Aorta (tissue), 5 donors: Measurements from ENCODE around the gene DIDO1. TPM values are rescaled to one million over a fixed set of nuclear protein-coding genes. Genes with fewer than 3 reads are reported as not detected.
"Not testable (repeated sequence)": the region's sequence is repeated elsewhere in the genome, so short reads cannot be mapped to it uniquely, and the experiment has no call there.

Experiments used
- ATAC-seq: fragments of 200-7000 bp; cut with Tn5 transposase; one replicate; pipeline ENCODE4 v1.9.1; 2022; ENCODE audit warnings: moderate library complexity; ENCODE audit not compliant: low FRiP score
- DNase-seq, 2 donors: peaks; one replicate each; pipeline ENCODE4 v3.0.0-alpha.2; 2020
- H3K27ac ChIP-seq, 2 donors: one replicate each; pipeline ENCODE4 v1.5.1; 2013; ENCODE audit warnings: low read length in 2 of 2, mild to moderate bottlenecking in 2 of 2, moderate library complexity in 2 of 2, control low read depth in 1 of 2, inconsistent platforms in 1 of 2, low read depth in 1 of 2
- H3K27me3 ChIP-seq, 2 donors: one replicate each; pipeline ENCODE4 v1.6.1; 2013; ENCODE audit warnings: control low read depth in 1 of 2, low read length in 1 of 2, mild to moderate bottlenecking in 1 of 2, moderate library complexity in 1 of 2; ENCODE audit not compliant: insufficient read depth in 2 of 2, control insufficient read depth in 1 of 2
- H3K36me3 ChIP-seq, 2 donors: one replicate each; pipeline ENCODE4 v1.6.1; 2013; ENCODE audit warnings: control low read depth in 1 of 2, low read length in 1 of 2, mild to moderate bottlenecking in 1 of 2; ENCODE audit not compliant: insufficient read depth in 2 of 2, control insufficient read depth in 1 of 2
- H3K4me1 ChIP-seq, 2 donors: one replicate each; pipeline ENCODE4 v1.6.1; 2013; ENCODE audit warnings: low read length in 2 of 2, control low read depth in 1 of 2, mild to moderate bottlenecking in 1 of 2, moderate library complexity in 1 of 2; ENCODE audit not compliant: insufficient read depth in 2 of 2, control insufficient read depth in 1 of 2
- H3K4me3 ChIP-seq, 2 donors: one replicate each; pipeline ENCODE4 v1.5.1; 2013; ENCODE audit warnings: low read length in 2 of 2, control low read depth in 1 of 2, mild to moderate bottlenecking in 1 of 2
- H3K9me3 ChIP-seq: one replicate; pipeline ENCODE4 v1.6.1; 2013; ENCODE audit warnings: mild to moderate bottlenecking, low read length; ENCODE audit not compliant: control insufficient read depth
- WGBS, 2 donors: extraction: QIAGEN DNeasy Blood & Tissue Kit; methylation state at CpG; one replicate each; pipeline ENCODE4 v1.1.7; 2013; 5-methylcytosine and 5-hydroxymethylcytosine counted together
- intact Hi-C, 2 donors: fragments of 100-400 bp; cut with DNase I; formaldehyde crosslinking; loops; one replicate each; pipeline versions ENCODE4 v1.14.2 to v1.15.0; 2022
- polyA plus RNA-seq, 2 donors: library from polyadenylated mRNA; stranded (reverse); fragments of 200-250 nt; gene quantifications; one replicate each; pipeline ENCODE4 v1.2.3, GENCODE V29; 2013
- total RNA-seq, 2 donors: library from RNA; stranded (reverse); fragmentation: NEBNext Ultra II Directional; extraction: Animal tissue kit (Norgen Biotek cat#: 25700); gene quantifications; one replicate each; pipeline ENCODE4 v1.2.1, GENCODE V29; 2021
- donor health status: healthy with polysubstance abuse.
- donor health status: Bipolar disorder and iron deficiency.
- donor health status: DM: no; HTN: no; CAD: no.
- donor health status: DM: no; HTN: no; CAD: no.
- donor health status: DM: yes; HTN: yes; CAD: no.

The DIDO1 gene
- total and polyA plus RNA-seq, 4 donors = 8.1 to 64.2 (median 43.0) TPM

GRCh38 chr20:62873681-62874031 lies 52.6 kb downstream of the DIDO1 start:
- H3K4me3 ChIP-seq, H3K4me1 ChIP-seq, H3K9me3 ChIP-seq, ATAC-seq, H3K27me3 ChIP-seq, H3K36me3 ChIP-seq, H3K27ac ChIP-seq: not testable (repeated sequence)
- WGBS, 2 donors = 6 to 8% methylated on average over 14 to 15 of the region's 15 CpGs
- intact Hi-C loops = loop anchor here (2.0 to 5.0 kb wide), 2 partner anchors 134 to 135 kb away; partner anchors contain the start of gene BHLHE23 (in 1 of the 2)
- peak; percentile 79 to 92 for DNase-seq

GRCh38 chr20:62873280-62873679 lies 53.0 kb downstream of the DIDO1 start:
- no peaks in the 10 kb centered on the region for H3K36me3 ChIP-seq
- intact Hi-C loops = loop anchor here (2.0 to 5.0 kb wide), 2 partner anchors 134 to 136 kb away; partner anchors contain the start of gene BHLHE23 (in 1 of the 2)
- H3K9me3 ChIP-seq = peaks cover 1% of the 10 kb centered on the region
- no peaks in the 10 kb centered on the region for H3K27me3 ChIP-seq
- no peak overlapping the region for H3K4me3 ChIP-seq
- H3K27ac ChIP-seq = no peak overlapping the region
- no peaks in the 10 kb centered on the region for H3K4me1 ChIP-seq
- DNase-seq (peak in 1 of 2 donors; percentile 20), ATAC-seq (no peak)
- 76 to 84% methylated on average over 7 of the region's 7 CpGs for WGBS, 2 donors

- WGBS, 2 donors = 90 to 92% methylated on average over 6 of the region's 6 CpGs
- H3K4me3 ChIP-seq = no peak overlapping the region
- H3K9me3 ChIP-seq = peaks cover 1% of the 10 kb centered on the region
- H3K4me1 ChIP-seq = no peaks in the 10 kb centered on the region
- no peaks in the 10 kb centered on the region for H3K27me3 ChIP-seq
- H3K27ac ChIP-seq = no peak overlapping the region
- DNase-seq (peak in 1 of 2 donors; percentile 51), ATAC-seq (no peak)
- H3K36me3 ChIP-seq = no peaks in the 10 kb centered on the region
- intact Hi-C loops = loop anchor here (2.0 to 5.0 kb wide), 2 partner anchors 134 to 136 kb away; partner anchors contain the start of gene BHLHE23 (in 1 of the 2)
Measured at GRCh38 chr20:62872862-62873261, 53.4 kb downstream of the DIDO1 start.

DNA sequence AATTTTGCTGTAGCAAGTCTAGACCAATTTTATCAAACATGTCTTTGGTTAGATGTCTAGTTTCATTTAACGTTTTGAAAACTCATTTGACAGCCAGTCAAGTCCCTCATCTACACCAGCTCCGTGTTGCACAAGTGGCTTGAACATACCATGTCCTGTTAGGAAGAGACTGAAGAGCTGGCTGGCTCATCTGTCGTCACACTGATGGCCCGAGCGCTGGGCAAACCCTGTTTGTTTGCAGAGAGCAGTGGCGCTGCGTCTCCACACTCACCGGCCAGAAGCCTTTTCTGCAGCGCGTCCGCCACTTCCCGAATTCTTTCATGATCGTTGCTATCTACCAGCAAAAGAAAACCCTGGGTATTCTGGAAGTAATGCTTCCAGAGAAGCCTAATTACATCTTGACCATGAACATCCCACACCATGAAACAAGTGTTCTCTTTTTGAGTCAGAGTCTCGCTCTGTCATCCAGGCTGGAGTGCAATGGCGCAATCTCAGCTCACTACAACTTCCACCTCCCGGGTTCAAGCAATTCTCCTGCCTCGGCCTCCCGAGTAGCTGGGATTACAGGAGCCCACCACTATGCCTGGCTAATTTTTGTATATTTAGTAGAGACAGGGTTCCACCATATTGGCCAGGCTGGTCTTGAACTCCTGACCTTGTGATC lies 54.0 kb downstream of the DIDO1 start:
- Histone ChIP-seq H3K4me3 (no peak overlapping the region), H3K27ac (no peak overlapping the region), H3K36me3 (no peaks in the 10 kb centered on the region), H3K9me3 (peaks cover 1% of the 10 kb centered on the region), H3K4me1 (no peaks in the 10 kb centered on the region), H3K27me3 (no peaks in the 10 kb centered on the region)
- DNase-seq (peak in 1 of 2 donors; percentile 21), ATAC-seq (no peak)
- intact Hi-C loops = loop anchor here (2.0 to 5.0 kb wide), 2 partner anchors 135 to 136 kb away; partner anchors contain the start of gene BHLHE23 (in 1 of the 2)
- WGBS, 2 donors = 78 to 83% methylated on average over 18 of the region's 18 CpGs

GRCh38 chr20:62864207-62864606 lies 62.1 kb downstream of the DIDO1 start:
- intact Hi-C loops = no loop called here
- Histone ChIP-seq H3K4me3 (no peak overlapping the region), H3K27me3 (no peaks in the 10 kb centered on the region), H3K27ac (no peak overlapping the region), H3K9me3 (no peaks in the 10 kb centered on the region), H3K4me1 (no peaks in the 10 kb centered on the region), H3K36me3 (no peaks in the 10 kb centered on the region)
- DNase-seq (peak in 1 of 2 donors; percentile 4), ATAC-seq (no peak)
- 94 to 97% methylated on average over 7 of the region's 7 CpGs for WGBS, 2 donors

GRCh38 chr20:62861726-62862336 lies 64.5 kb downstream of the DIDO1 start, which contains the start of gene TCFL5:
TCFL5 (minus strand) TSS chr20:62861822; CDS start chr20:62861670, 152 bp downstream.
- Histone ChIP-seq H3K4me1 (no peaks in the 10 kb centered on the region), H3K27me3 (no peaks in the 10 kb centered on the region), H3K9me3 (no peaks in the 10 kb centered on the region), H3K27ac (no peak within 1 kb of the TSS), H3K4me3 (peak within 1 kb of the TSS; percentile 61 to 74), H3K36me3 (peaks cover 0 to under 1% of the 10 kb centered on the region in 2 donors)
- DNase-seq (peak; percentile 89 to 96), ATAC-seq (peak; percentile 99)
- WGBS, 2 donors = 10 to 20% methylated on average over 25 to 70 of the region's 70 CpGs
- intact Hi-C loops = no loop called here

- 0 to 1% methylated on average over 67 to 129 of the region's 129 CpGs for WGBS, 2 donors
- H3K27ac ChIP-seq = no peak overlapping the region
- ATAC-seq = no peak
Measured at GRCh38 chr20:62860924-62861691, 65.2 kb downstream of the DIDO1 start.

DNA sequence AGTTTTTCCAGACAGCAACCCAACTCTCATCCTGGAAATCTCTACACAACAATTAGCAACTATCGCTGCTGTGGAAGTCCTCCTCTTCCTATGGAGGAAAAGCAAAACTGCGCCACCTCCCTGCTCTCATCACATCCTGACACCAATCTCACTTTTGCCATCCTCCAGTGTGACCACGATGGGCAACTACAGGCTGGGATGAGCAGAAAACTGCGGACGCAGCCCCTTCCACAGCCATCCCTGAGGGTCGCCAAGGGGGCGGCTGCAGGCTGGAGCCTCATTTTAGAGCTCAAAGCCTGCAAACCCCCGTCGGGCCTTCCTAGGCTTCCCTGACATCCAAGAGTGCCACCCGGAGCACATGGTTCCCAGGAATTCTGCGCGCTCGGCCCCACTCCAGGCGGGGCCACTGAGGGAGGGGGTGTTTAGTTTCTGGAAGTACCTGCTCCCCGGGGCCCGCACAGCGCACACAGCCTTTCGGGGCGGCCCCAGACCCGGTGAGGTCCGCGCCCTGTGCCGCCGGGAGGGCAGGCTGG lies 65.8 kb downstream of the DIDO1 start:
- no peaks in the 10 kb centered on the region for H3K9me3 ChIP-seq
- 22 to 26% methylated on average over 21 to 24 of the region's 24 CpGs for WGBS, 2 donors
- intact Hi-C loops = no loop called here
- H3K27me3 ChIP-seq = no peaks in the 10 kb centered on the region
- ATAC-seq (no peak), DNase-seq (peak in 1 of 2 donors; percentile 77)
- peaks cover 0 to 2% of the 10 kb centered on the region in 2 donors for H3K36me3 ChIP-seq
- H3K4me3 ChIP-seq = peak overlapping the region; percentile 61 to 74
- no peaks in the 10 kb centered on the region for H3K4me1 ChIP-seq
- H3K27ac ChIP-seq = no peak overlapping the region

More at GRCh38 chr20:62860924-62861691, 65.2 kb downstream of the DIDO1 start:
- no peaks in the 10 kb centered on the region for H3K9me3 ChIP-seq
- H3K4me1 ChIP-seq = no peaks in the 10 kb centered on the region
- H3K36me3 ChIP-seq = peaks cover 0 to 2% of the 10 kb centered on the region in 2 donors
- intact Hi-C loops = no loop called here
- DNase-seq = peak in 1 of 2 donors; percentile 79
- peak overlapping the region; percentile 61 to 74 for H3K4me3 ChIP-seq
- no peaks in the 10 kb centered on the region for H3K27me3 ChIP-seq
